ENCODE measurements around the gene SLC35D2.
A peak's percentile ranks its signal among the peaks of the same experiment; 100 is the strongest.
"Not testable (repeated sequence)": the region's sequence is repeated elsewhere in the genome, so short reads cannot be mapped to it uniquely, and the experiment has no call there.

The SLC35D2 gene

DNA sequence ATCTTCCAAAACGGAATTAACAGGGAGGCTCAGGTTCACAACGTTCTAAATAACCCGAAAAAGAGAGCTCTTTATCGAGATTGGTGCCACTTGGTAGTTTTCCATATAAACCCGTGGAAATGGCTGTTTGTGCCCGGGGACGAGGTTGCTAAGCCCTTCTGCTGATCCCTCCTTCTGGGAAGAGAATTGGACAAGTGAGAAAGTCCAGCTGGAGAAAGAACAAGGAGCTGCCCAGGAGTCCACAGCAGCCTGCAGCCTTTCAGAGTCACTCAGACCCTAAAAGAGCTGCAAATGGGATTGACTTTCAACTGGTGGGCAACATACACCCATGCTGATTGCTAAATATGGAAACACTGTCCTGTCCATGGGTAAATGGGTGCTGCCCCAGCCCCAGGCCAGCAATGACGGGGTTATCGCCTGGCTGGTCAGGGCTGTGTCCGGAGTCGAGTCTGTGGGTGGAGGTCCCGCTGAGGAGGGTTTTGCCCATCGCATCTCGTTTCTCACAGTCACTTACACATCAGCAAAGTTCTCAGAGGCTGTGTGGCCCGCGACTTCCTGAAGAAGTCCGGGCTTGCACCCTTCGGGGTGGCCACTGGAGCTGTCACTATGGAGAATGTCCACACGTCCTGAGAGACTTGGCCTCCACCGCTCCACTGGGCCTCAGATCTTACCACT lies 40.8 kb downstream of the SLC35D2 start:
- no peak overlapping the region for H3K4me3 ChIP-seq
- H3K9me3 ChIP-seq, result no peaks in the 10 kb centered on the region
- H3K36me3 ChIP-seq, result no peaks in the 10 kb centered on the region
- H3K27me3 ChIP-seq, result no peaks in the 10 kb centered on the region
- TF ChIP-seq Cebpa-rat (IDR thresholded peaks at IDR 0.05), result no peak
- no peaks in the 10 kb centered on the region for H3K4me1 ChIP-seq
- H4K20me1 ChIP-seq, result no peaks in the 10 kb centered on the region
- H3K4me2 ChIP-seq, result no peak overlapping the region
- H3K27ac ChIP-seq, result no peak overlapping the region
- no peak overlapping the region for H3K9ac ChIP-seq

DNA sequence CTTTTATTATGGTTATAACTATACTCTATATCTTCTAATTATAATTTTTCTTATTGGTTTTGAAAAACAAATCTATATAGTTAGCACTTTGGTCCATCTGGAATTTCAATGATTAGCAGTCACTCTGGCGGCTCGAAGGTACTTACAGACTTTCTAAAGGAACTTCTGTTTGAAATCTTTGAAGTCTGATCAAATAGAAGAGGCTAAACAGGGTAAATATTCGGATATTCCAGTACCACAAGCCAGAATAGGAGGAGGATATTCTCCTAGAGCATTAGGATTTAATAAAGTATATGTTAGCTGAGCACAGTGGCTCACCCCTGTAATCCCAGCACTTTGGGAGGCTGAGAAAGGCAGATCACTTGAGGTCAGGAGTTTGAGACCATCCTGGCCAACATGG lies 42.8 kb downstream of the SLC35D2 start:
- no peak overlapping the region for H3K4me2 ChIP-seq
- no peak for TF ChIP-seq Cebpa-rat (IDR thresholded peaks at IDR 0.05)
- H3K36me3 ChIP-seq, result no peaks in the 10 kb centered on the region
- H3K27me3 ChIP-seq, result no peaks in the 10 kb centered on the region
- no peak overlapping the region for H3K4me3 ChIP-seq
- no peak overlapping the region for H3K9ac ChIP-seq
- no peak overlapping the region for H3K27ac ChIP-seq
- no peaks in the 10 kb centered on the region for H3K9me3 ChIP-seq
- H4K20me1 ChIP-seq, result no peaks in the 10 kb centered on the region
- no peaks in the 10 kb centered on the region for H3K4me1 ChIP-seq

DNA sequence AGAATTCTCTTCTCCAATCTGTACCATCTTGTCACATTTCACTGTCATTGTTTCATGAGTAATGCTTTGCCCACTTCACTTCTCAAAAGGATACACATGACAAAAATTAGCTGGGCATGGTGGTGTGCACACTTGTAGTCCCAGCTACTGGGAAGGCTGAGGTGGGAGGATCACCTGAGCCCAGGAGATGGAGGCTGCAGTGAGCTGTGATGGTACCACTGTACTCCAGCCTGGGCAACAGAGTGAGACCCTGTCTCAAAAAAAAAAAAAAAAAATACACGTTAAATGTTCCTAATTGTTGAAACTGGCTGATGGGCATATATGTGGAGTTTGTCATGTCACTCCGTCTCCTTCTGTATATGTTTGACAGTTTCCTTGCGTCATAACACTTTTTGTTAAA lies 45.2 kb downstream of the SLC35D2 start:
- no peaks in the 10 kb centered on the region for H4K20me1 ChIP-seq
- no peaks in the 10 kb centered on the region for H3K36me3 ChIP-seq
- no peak overlapping the region for H3K27ac ChIP-seq
- no peaks in the 10 kb centered on the region for H3K4me1 ChIP-seq
- no peaks in the 10 kb centered on the region for H3K9me3 ChIP-seq
- H3K4me3 ChIP-seq, result no peak overlapping the region
- TF ChIP-seq Cebpa-rat (IDR thresholded peaks at IDR 0.05), result no peak
- no peaks in the 10 kb centered on the region for H3K27me3 ChIP-seq
- H3K9ac ChIP-seq, result no peak overlapping the region
- H3K4me2 ChIP-seq, result no peak overlapping the region

DNA sequence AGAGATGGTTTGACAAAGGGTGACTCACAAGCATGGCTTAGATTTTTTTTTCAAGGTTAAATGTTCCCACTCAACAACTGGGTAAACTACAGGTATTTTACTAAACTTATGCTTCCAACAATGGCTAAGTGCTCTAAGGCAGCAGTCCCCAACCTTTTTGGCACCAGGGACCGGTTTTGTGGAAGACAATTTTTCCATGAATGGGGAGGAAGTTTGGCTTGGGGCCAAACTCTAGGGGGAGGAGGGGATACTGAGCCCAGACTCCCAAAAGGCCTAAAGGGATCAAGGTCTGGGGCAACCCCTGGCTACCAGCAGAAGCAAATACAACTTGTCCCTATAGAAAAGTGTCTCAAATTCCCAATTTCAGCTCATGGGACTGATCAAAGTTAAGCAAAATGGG lies 49.6 kb downstream of the SLC35D2 start:
- no peak overlapping the region for H3K4me2 ChIP-seq

DNA sequence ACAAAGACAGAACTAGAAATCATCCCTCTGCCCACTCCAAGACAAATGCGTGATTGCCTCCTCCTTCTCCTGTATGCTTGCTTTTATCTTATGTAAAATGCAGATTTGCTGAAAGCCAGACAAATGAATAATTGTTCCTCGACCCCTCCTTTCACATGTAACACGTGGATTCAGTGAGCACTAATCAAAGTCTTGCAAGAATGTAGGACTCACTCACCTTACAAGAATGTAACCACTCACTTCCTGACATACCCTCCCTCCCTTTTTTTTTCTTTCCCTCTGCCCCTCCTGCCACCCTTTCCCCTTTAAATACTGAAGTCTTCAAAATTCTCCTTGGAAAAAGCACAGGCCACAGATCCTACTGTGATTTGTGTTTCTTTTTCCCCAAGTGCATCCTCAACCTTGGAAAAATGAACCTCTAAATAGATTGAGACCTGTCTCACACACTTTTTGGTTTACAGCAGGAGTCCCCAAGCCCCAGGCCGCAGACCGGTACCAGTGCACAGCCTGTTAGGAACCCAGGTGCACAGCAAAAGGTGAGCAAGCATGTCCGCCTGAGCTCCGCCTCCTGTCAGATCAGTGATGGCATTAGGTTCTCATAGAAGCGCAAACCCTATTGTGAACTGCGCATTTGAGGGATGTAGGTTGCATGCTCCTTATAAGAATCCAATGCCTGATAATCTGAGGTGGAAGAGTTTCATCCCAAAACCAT lies 52.1 kb downstream of the SLC35D2 start:
- Histone ChIP-seq H3K4me1 (peaks cover 10% of the 10 kb centered on the region), H3K4me2 (no peak overlapping the region), H3K4me3 (no peak overlapping the region), H3K9ac (no peak overlapping the region), H4K20me1 (no peaks in the 10 kb centered on the region), H3K27ac (no peak overlapping the region), H3K27me3 (no peaks in the 10 kb centered on the region), H3K9me3 (no peaks in the 10 kb centered on the region), H3K36me3 (no peaks in the 10 kb centered on the region)
- TF ChIP-seq Cebpa-rat (IDR thresholded peaks at IDR 0.05), result no peak

More for the DNA sequence above, 49.6 kb downstream of the SLC35D2 start:
- Histone ChIP-seq H3K27ac (no peak overlapping the region), H3K9ac (no peak overlapping the region), H3K4me1 (no peaks in the 10 kb centered on the region), H3K27me3 (no peaks in the 10 kb centered on the region), H3K36me3 (no peaks in the 10 kb centered on the region), H3K4me3 (no peak overlapping the region), H4K20me1 (no peaks in the 10 kb centered on the region), H3K9me3 (no peaks in the 10 kb centered on the region)
- no peak for TF ChIP-seq Cebpa-rat (IDR thresholded peaks at IDR 0.05)

DNA sequence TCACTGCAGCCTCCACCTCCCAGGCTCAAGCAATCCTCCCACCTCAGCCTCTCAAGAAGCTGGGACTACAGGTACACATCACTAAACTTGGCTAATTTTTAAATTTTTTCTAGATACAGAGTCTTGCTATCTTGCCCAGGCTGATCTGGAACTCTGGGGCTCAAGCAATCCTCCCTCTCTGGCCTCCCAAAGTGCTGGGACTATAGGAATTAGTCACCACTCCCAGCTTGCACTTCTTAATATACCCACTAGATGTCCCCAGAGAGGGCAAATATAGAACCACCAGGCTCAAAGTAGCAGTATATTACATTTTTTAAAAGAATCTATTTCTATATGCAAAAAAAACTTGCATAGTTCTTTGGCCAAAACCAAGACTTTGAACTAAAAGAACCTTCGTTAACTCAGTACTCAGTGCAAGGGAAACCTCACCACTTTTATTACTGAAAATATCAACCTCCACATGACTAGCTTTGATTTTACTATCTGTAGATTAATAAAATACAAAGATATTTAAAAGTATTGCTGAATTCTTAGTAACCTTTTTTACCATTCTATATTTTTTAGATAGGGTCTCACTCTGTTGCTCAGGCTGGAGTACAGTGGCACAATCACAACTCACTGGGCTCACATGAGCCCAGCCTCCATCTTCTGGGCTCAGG lies 55.7 kb downstream of the SLC35D2 start:
- Histone ChIP-seq H3K4me1 (peaks cover 10% of the 10 kb centered on the region), H3K4me3 (no peak overlapping the region), H3K9me3 (no peaks in the 10 kb centered on the region), H3K27ac (no peak overlapping the region), H3K9ac (0 out of 2 replicates have a peak overlapping the region, but pooled peaks have one; percentile 29), H3K4me2 (peak overlapping the region; percentile 62), H3K27me3 (no peaks in the 10 kb centered on the region), H4K20me1 (no peaks in the 10 kb centered on the region), H3K36me3 (no peaks in the 10 kb centered on the region)
- TF ChIP-seq Cebpa-rat (IDR thresholded peaks at IDR 0.05), result no peak

DNA sequence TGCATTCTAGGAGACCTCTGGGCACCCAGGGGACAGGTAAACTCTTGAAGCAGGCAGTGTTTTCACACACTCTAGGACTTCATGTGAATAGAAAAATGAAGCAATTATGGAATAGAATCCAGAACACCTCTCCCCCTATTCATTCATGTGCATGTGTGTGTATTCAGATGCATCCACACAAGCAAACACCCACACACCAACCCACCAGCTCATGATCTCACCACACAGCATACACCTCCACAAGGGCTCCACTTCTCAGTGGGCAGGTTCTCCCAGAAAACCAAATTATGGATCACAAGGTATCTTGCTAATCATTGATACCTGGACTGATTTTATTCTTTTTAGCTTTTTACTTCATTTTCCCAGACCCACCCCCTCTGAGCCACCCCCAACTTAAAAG lies 60.3 kb downstream of the SLC35D2 start:
- no peak for TF ChIP-seq Cebpa-rat (IDR thresholded peaks at IDR 0.05)
- Histone ChIP-seq H4K20me1 (no peaks in the 10 kb centered on the region), H3K9me3 (no peaks in the 10 kb centered on the region), H3K9ac (no peak overlapping the region), H3K27ac (no peak overlapping the region), H3K4me2 (no peak overlapping the region), H3K4me1 (peaks cover 3% of the 10 kb centered on the region), H3K36me3 (no peaks in the 10 kb centered on the region), H3K27me3 (no peaks in the 10 kb centered on the region), H3K4me3 (no peak overlapping the region)

DNA sequence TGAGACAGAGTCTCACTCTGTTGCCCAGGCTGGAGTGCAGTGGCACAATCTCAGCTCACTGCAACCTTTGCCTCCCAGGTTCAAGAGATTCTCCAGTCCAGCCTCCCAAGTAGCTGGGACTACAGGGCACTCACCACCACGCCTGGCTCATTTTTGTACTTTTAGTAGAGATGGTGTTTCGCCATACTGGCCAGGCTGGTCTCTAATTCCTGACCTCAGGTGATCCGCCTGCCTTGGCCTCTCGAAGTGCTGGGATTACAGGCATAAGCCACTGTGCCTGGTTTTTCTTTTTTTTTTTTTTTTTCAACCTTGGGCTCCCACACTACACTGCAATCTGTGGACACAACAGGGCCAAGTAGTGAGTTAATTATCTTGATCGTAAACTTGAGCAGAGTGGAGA lies 60.8 kb downstream of the SLC35D2 start:
- not testable (repeated sequence) for H3K9me3 ChIP-seq, H3K9ac ChIP-seq, H3K4me2 ChIP-seq, H3K27ac ChIP-seq, H3K4me1 ChIP-seq, H3K36me3 ChIP-seq, H4K20me1 ChIP-seq, H3K27me3 ChIP-seq, H3K4me3 ChIP-seq

DNA sequence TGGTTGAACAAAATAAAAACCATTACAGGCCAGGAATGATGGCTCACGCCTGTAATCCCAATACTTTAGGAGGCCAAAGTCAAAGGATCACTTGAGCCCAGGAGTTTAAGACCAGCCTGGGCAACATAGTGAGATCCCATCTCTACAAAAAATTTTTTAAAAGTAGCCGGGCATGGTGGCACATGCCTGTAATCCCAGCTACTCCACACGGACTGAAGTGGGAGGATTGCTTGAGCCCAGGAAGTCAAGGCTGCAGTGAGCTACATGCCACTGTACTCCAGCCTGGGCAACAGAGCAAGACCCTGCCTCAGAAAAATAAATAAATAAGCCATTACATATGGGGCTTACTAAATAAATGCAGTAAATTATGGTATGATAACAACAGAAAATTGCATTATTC lies 61.3 kb downstream of the SLC35D2 start:
- H3K27me3 ChIP-seq, H3K9ac ChIP-seq, H3K9me3 ChIP-seq, H3K4me2 ChIP-seq, H3K4me1 ChIP-seq, H4K20me1 ChIP-seq, H3K27ac ChIP-seq, H3K4me3 ChIP-seq, H3K36me3 ChIP-seq: not testable (repeated sequence)

DNA sequence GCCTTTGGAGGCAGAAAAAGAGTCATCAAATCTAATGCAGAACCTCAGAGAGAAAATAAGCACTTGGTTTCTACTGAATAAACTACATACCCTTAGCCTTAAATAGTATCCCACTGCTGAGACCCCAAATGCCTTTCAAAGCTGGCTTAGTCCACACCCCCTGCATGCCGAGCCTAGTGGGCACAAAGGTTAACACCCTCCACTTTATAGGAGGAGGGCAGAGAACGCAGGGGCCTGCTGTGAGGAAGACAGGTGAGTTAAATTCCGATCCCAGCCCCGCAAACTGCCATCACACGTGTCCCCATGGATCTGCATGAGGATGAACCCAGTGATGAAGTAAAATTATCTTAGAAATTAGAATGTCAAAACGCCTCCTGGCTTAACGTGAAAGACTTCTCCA lies 62.0 kb downstream of the SLC35D2 start:
- TF ChIP-seq Cebpa-rat (IDR thresholded peaks at IDR 0.05), result no peak
- H3K27me3 ChIP-seq, result no peaks in the 10 kb centered on the region
- H3K4me3 ChIP-seq, result no peak overlapping the region
- no peak overlapping the region for H3K9ac ChIP-seq
- no peaks in the 10 kb centered on the region for H3K36me3 ChIP-seq
- no peaks in the 10 kb centered on the region for H3K9me3 ChIP-seq
- no peaks in the 10 kb centered on the region for H4K20me1 ChIP-seq
- H3K27ac ChIP-seq, result no peak overlapping the region
- no peaks in the 10 kb centered on the region for H3K4me1 ChIP-seq
- no peak overlapping the region for H3K4me2 ChIP-seq
